Adrenal gland (tissue), 12 donors: ENCODE measurements around the gene EXOC4. TPM values are rescaled to one million over a fixed set of nuclear protein-coding genes. Genes with fewer than 3 reads are reported as not detected.

Experiments used
- DNase-seq, 7 donors: peaks; one replicate each; pipeline ENCODE4 v3.0.0-alpha.2; 2019 to 2020
- H3K27ac ChIP-seq, 5 donors: fragments of 200-600 bp; sonication (generic) in 4 of 5; 1 replicate in 3 of 5; 2 replicates in 2 of 5; pipeline versions ENCODE4 v1.5.1 to v1.8.0; 2016 to 2020; ENCODE audit warnings: mild to moderate bottlenecking in 1 of 5
- H3K27me3 ChIP-seq: fragments of 200-600 bp; 2 replicates; pipeline ENCODE4 v1.8.0; 2021
- H3K36me3 ChIP-seq, 2 donors: fragments of 200-600 bp; replicated peaks in 1 of 2; 1 replicate in 1 of 2; 2 replicates in 1 of 2; pipeline versions ENCODE4 v1.5.1 to v1.8.0; 2018 to 2022
- H3K4me1 ChIP-seq, 2 donors: fragments of 200-600 bp; replicated peaks in 1 of 2; 1 replicate in 1 of 2; 2 replicates in 1 of 2; pipeline versions ENCODE4 v1.5.1 to v1.8.0; 2018 to 2021
- H3K4me3 ChIP-seq, 4 donors: fragments of 200-600 bp; sonication (generic) in 3 of 4; one replicate each; pipeline ENCODE4 v1.5.1; 2016 to 2018
- H3K9me3 ChIP-seq, 3 donors: fragments of 200-600 bp; sonication (generic) in 1 of 3; replicated peaks in 1 of 3; 1 replicate in 2 of 3; 2 replicates in 1 of 3; pipeline versions ENCODE4 v1.5.1 to v1.8.0; 2016 to 2021
- CTCF ChIP-seq, 6 experiments: fragments of 450-650 bp in 4 of 6; fragments of 200-600 bp in 2 of 6; sonication (generic) in 1 of 6; IDR thresholded peaks; 1 replicate in 5 of 6; 2 replicates in 1 of 6; pipeline versions ENCODE4 v1.5.1 to v1.8.0; 2016 to 2021; ENCODE audit warnings: antibody characterized with exemption in 6 of 6, mild to moderate bottlenecking in 2 of 6, moderate library complexity in 1 of 6
- POLR2A ChIP-seq, 2 donors: fragments of 450-650 bp; IDR thresholded peaks; one replicate each; pipeline ENCODE4 v1.6.1; 2017; ENCODE audit warnings: antibody characterized with exemption in 2 of 2, mild to moderate bottlenecking in 2 of 2, moderate library complexity in 1 of 2
- WGBS, 4 donors: extraction: QIAGEN DNeasy Blood & Tissue Kit in 2 of 4; methylation state at CpG; one replicate each; pipeline versions ENCODE4 v1.1.5 to v1.1.7; 2013 to 2017; 5-methylcytosine and 5-hydroxymethylcytosine counted together
- intact Hi-C, 2 donors: fragments of 100-400 bp; cut with DNase I; formaldehyde crosslinking; loops; one replicate each; pipeline versions ENCODE4 v1.14.1 to v1.15.0; 2022 to 2023
- microRNA-seq, 3 donors: library from miRNA; unstranded; fragments of <30 nt; microRNA quantifications; one replicate each; pipeline ENCODE4, GENCODE V29; 2017 to 2020
- polyA plus RNA-seq, 3 donors: library from polyadenylated mRNA; stranded (reverse); fragments of 200-250 nt in 2 of 3; fragments of 350-450 nt in 1 of 3; fragmentation: Illumina TruSeq in 1 of 3; extraction: RNeasy Lipid Tissue Mini Kit (QIAGEN cat#74804) in 1 of 3; gene quantifications; one replicate each; pipeline ENCODE4 v1.2.3, GENCODE V29; 2013 to 2014
- small RNA-seq, 2 donors: library from RNA; depleted of rRNA; stranded (forward); fragments of <200 nt; gene quantifications; one replicate each; pipeline ENCODE3, GENCODE V24; 2016
- total RNA-seq, 9 donors: library from RNA; depleted of rRNA in 4 of 9; stranded (reverse); fragments of >200 nt in 4 of 9; fragments of 120-200 nt in 1 of 9; fragmentation: NEBNext Ultra II Directional in 1 of 9; extraction: Animal tissue kit (Norgen Biotek cat#: 25700) in 1 of 9; gene quantifications; one replicate each; pipeline versions ENCODE4 v1.1.0 to v1.2.4, GENCODE V29; 2013 to 2023
- donor health status: healthy with polysubstance abuse.
- donor health status: Bipolar disorder and iron deficiency.
- donor health status: DM: yes; HTN: yes; CAD: no.
- donor health status: DM: no; HTN: no; CAD: no.
- donor health status: DM: no; HTN: no; CAD: no.
- donor health status: DM: yes; HTN: yes; CAD: no.

The EXOC4 gene
- total and polyA plus RNA-seq, 12 donors: 12.5 to 93.8 (median 67.4) TPM

- TF ChIP-seq CTCF (IDR thresholded peaks at IDR 0.05): no peak
- Histone ChIP-seq H3K4me3 (no peak overlapping the region), H3K27ac (no peak overlapping the region), H3K9me3 (no peaks in the 10 kb centered on the region), H3K27me3 (no peaks in the 10 kb centered on the region), H3K4me1 (no peaks in the 10 kb centered on the region), H3K36me3 (no peaks in the 10 kb centered on the region)
- DNase-seq: no peak
- intact Hi-C loops: no loop called here
Observed at GRCh38 chr7:134113655-134114054, 860.8 kb downstream of the EXOC4 start.

- intact Hi-C loops: no loop called here
- WGBS, 4 donors: 79 to 81% (median 80%) methylated on average over 4 of the region's 4 CpGs
- TF ChIP-seq POLR2A (IDR thresholded peaks at IDR 0.05) (no peak), CTCF (IDR thresholded peaks at IDR 0.05) (no peak)
- no peak overlapping the region for H3K4me3 ChIP-seq
- no peaks in the 10 kb centered on the region for H3K9me3 ChIP-seq
- H3K36me3 ChIP-seq: no peaks in the 10 kb centered on the region
- no peaks in the 10 kb centered on the region for H3K27me3 ChIP-seq
- H3K27ac ChIP-seq: no peak overlapping the region
- no peak for DNase-seq
- no peaks in the 10 kb centered on the region for H3K4me1 ChIP-seq
Observed at GRCh38 chr7:134114992-134115391, 862.1 kb downstream of the EXOC4 start.

Small RNA genes lying within 50 kb of the gene (microRNA-seq; reads per million reads assigned to microRNA genes)
- 0 to 0.45 (median 0) reads per million in 3 donors for gene MIR6133

Small RNA genes lying within 50 kb of the gene (small RNA-seq; reads per million reads assigned to genes)
- 0 reads per million in 2 donors for gene MIR6133

Other genes with a start within 250 kb of the EXOC4 start
- 10 to 100 TPM; 40.8 to 96.7 (median 54.4) TPM for gene CHCHD3, start 171.0 kb upstream of the EXOC4 start, total RNA-seq
- gene CHCHD3, start 171.0 kb upstream of the EXOC4 start, polyA plus RNA-seq: 100 to 1,000 TPM in 1 of 3 donors, 10 to 100 TPM in 2; 12.3 to 113 (median 17.4) TPM